ENCODE measurements around the gene CDK11B.

Gene CDK11B

DNA sequence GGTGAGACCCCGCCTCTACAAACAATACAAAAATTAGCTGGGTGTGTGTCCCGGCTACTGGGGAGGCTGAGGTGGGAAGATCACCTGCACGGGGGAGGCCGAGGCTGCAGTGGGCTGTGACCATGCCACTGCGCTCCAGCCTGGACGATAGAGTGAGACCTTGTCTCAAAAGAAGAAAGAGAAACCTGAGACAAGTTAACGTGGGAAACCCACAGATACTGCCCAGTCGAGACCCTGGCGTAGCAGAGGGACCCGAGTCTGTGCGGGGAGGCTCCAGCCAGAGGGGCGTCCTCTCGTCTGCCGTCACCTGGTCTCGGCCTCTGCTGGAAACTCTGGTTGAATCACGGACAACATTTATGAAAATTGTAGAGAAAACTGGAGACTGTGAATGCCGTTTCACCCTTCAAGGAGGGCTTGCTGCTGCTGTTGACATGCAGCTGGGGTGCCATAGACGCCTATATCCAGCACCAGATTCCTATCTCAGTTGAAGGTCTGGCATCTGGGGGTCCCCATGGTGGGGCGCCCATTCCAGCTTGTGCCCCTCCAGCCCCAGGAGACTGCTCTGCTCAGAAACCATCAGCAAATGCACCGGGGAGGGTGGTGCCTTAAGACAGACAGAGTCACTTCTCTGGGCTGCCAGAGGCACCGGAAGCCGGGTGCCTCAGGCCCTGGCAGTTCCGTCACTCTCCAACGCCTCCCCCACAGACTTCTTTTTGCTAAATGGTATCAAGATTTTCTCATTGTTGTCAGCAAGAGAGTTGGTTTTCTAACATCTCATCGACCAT, 13.6 kb upstream of the CDK11B start:
- POLR2A ChIA-PET: no interaction called here
- no peaks in the 10 kb centered on the region for H3K9me3 ChIP-seq (ENCODE audit: control extremely low read depth in 1 of 5, control insufficient read depth in 4 of 5, insufficient read depth in 2 of 5, low read depth in 1 of 5, low read length in 4 of 5)
- H3K4me3 ChIP-seq (ENCODE audit: control insufficient read depth in 1 of 7, extremely low read depth in 1 of 7, insufficient read depth in 4 of 7, low read depth in 2 of 7, low read length in 6 of 7): no peak overlapping the region
- DNase-seq: no peak
- H3K27ac ChIP-seq (ENCODE audit: insufficient read depth in 1 of 2, low read depth in 1 of 2, low read length in 2 of 2, poor library complexity in 1 of 2, severe bottlenecking in 2 of 2): no peak overlapping the region
- H3K27me3 ChIP-seq (replicated peaks in 2 of 5; ENCODE audit: control insufficient read depth in 4 of 5, insufficient read depth in 5 of 5, low read length in 4 of 5): no peaks in the 10 kb centered on the region
- 96% methylated on average over 23 of the region's 25 CpGs for WGBS (ENCODE audit: insufficient coverage)
- H3K36me3 ChIP-seq (ENCODE audit: control insufficient read depth in 4 of 4, insufficient read depth in 4 of 4, low read length in 3 of 4): peaks cover 0 to 48% (median 23%) of the 10 kb centered on the region in 4 experiments
- CTCF ChIA-PET: no interaction called here
- H3K4me1 ChIP-seq (ENCODE audit: control extremely low read depth in 1 of 4, control insufficient read depth in 4 of 4, insufficient read depth in 4 of 4, low read length in 3 of 4): peaks cover 0 to 2% (median 1%) of the 10 kb centered on the region in 4 experiments

DNA sequence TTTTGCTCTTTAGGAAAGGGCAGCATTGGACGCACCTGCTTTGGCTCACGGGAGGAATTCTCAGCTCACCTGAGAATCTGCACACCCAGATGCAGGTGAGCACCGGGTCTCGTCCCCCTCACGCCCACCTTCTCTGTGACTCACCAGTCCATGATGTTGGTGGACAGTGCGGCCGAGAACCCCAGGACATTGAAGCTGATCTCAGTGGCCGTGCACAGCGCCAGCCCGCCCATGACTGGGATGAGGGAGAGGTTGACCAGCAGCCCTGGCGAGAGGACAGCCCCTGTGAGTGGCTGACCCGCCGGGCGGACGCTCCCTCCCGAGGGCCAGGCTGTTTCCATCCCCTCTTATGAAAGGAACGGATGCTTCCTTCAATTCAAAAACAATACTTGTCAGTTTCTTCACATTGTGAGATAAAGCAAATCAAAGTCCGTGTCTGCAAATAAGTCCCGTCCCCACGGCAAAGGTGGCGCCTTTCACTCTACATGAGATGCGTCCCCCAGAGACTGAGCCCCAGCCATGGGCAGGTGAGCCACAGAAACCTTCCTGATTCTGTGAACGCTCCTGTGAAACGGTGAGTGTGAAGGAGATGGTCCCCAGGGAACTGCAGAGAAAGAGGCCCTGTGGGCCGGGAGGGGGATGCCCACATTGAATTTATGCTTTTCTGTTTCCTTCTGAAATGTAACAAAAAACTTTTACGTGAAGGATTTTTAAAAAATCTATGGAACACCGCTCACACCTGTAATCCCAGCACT, 12.7 kb upstream of the CDK11B start:
- ChIA-PET POLR2A (no interaction called here), CTCF (no interaction called here)
- no peak for DNase-seq
- H3K27ac ChIP-seq (ENCODE audit: insufficient read depth in 1 of 2, low read depth in 1 of 2, low read length in 2 of 2, poor library complexity in 1 of 2, severe bottlenecking in 2 of 2): no peak overlapping the region
- no peaks in the 10 kb centered on the region for H3K9me3 ChIP-seq (ENCODE audit: control extremely low read depth in 1 of 5, control insufficient read depth in 4 of 5, insufficient read depth in 2 of 5, low read depth in 1 of 5, low read length in 4 of 5)
- WGBS (ENCODE audit: insufficient coverage): 89% methylated on average over 19 of the region's 27 CpGs
- no peak overlapping the region for H3K4me3 ChIP-seq (ENCODE audit: control insufficient read depth in 1 of 7, extremely low read depth in 1 of 7, insufficient read depth in 4 of 7, low read depth in 2 of 7, low read length in 6 of 7)
- H3K27me3 ChIP-seq (replicated peaks in 2 of 5; ENCODE audit: control insufficient read depth in 4 of 5, insufficient read depth in 5 of 5, low read length in 4 of 5): no peaks in the 10 kb centered on the region
- H3K4me1 ChIP-seq (ENCODE audit: control extremely low read depth in 1 of 4, control insufficient read depth in 4 of 4, insufficient read depth in 4 of 4, low read length in 3 of 4): no peaks in the 10 kb centered on the region
- peaks cover 0 to 51% (median 24%) of the 10 kb centered on the region in 4 experiments for H3K36me3 ChIP-seq (ENCODE audit: control insufficient read depth in 4 of 4, insufficient read depth in 4 of 4, low read length in 3 of 4)

DNA sequence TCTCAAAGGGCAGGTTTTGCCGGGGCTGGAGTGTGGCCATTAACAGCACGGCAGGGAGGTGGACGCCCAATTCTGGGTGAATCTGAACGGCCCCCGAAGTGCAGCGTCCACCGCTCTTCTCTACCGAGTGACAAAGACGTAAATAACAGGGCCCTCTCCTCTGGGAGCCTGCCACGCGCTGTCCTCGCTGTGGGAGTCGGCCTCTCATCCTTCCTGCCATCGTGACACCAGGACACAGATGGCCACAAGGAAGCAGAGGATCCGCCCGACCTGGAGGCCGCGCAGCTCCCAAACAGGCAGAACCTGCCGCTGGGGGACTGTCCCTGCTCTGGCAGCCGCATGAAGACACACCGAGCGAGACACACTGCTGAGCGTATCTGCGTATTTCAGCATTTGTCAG, 12.1 kb upstream of the CDK11B start:
- no peaks in the 10 kb centered on the region for H3K9me3 ChIP-seq (ENCODE audit: control extremely low read depth in 1 of 5, control insufficient read depth in 4 of 5, insufficient read depth in 2 of 5, low read depth in 1 of 5, low read length in 4 of 5)
- ChIA-PET CTCF (no interaction called here), POLR2A (no interaction called here)
- H3K27ac ChIP-seq (ENCODE audit: insufficient read depth in 1 of 2, low read depth in 1 of 2, low read length in 2 of 2, poor library complexity in 1 of 2, severe bottlenecking in 2 of 2): no peak overlapping the region
- no peak overlapping the region for H3K4me3 ChIP-seq (ENCODE audit: control insufficient read depth in 1 of 7, extremely low read depth in 1 of 7, insufficient read depth in 4 of 7, low read depth in 2 of 7, low read length in 6 of 7)
- 98% methylated on average over 24 of the region's 24 CpGs for WGBS (ENCODE audit: insufficient coverage)
- H3K27me3 ChIP-seq (replicated peaks in 2 of 5; ENCODE audit: control insufficient read depth in 4 of 5, insufficient read depth in 5 of 5, low read length in 4 of 5): no peaks in the 10 kb centered on the region
- no peak for DNase-seq
- no peaks in the 10 kb centered on the region for H3K4me1 ChIP-seq (ENCODE audit: control extremely low read depth in 1 of 4, control insufficient read depth in 4 of 4, insufficient read depth in 4 of 4, low read length in 3 of 4)
- peaks cover 0 to 58% (median 26%) of the 10 kb centered on the region in 4 experiments for H3K36me3 ChIP-seq (ENCODE audit: control insufficient read depth in 4 of 4, insufficient read depth in 4 of 4, low read length in 3 of 4)

DNA sequence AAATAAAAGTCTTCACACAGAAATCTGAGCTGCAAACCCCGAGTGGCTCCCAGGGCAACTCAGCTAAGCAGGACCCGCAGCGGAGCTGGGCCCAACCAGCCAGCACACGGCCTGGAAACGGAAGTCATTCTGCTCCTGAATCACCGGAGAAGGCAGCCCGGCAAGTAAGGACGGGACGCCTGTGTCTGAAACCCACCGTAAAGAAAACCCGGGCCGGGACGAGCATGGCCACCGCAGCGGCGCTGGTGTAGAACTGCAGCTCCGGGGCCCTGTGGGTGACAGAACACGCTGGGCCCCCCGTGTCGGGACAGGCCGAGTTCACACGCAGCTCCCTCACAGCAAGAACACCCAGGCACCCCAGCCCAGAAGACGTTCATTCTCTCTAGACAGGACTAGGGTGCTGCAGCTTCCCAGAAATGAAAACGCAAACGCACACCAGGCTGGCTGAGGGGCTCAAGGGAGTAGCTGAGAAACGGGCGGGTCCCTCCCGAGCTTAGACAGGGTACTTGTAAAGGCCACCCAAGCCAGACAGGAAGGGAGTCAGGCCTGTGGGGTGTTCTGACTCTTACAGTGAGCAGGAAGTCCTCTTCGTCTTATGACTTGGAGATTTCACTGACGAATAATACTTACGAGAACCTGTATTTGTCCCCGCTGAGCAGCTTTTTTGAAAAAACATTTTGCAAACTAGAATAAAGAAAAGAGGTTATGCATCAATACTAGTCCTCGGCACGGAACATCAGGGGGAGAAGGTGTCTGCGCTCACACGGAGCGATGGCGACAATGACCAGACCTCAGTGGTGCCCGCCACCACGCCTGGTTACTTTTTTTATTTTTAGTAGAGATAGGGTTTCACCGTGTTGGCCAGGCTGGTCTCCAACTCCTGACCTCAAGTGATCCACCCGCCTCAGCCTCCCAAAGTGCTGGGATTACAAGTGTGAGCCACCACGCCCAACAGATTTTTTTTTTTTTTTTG, 10.9 kb upstream of the CDK11B start:
- Histone ChIP-seq H3K27ac (ENCODE audit: insufficient read depth in 1 of 2, low read depth in 1 of 2, low read length in 2 of 2, poor library complexity in 1 of 2, severe bottlenecking in 2 of 2) (no peak overlapping the region), H3K4me3 (ENCODE audit: control insufficient read depth in 1 of 7, extremely low read depth in 1 of 7, insufficient read depth in 4 of 7, low read depth in 2 of 7, low read length in 6 of 7) (no peak overlapping the region), H3K36me3 (ENCODE audit: control insufficient read depth in 4 of 4, insufficient read depth in 4 of 4, low read length in 3 of 4) (peaks cover 0 to 68% (median 37%) of the 10 kb centered on the region in 4 experiments), H3K9me3 (ENCODE audit: control extremely low read depth in 1 of 5, control insufficient read depth in 4 of 5, insufficient read depth in 2 of 5, low read depth in 1 of 5, low read length in 4 of 5) (no peaks in the 10 kb centered on the region), H3K27me3 (replicated peaks in 2 of 5; ENCODE audit: control insufficient read depth in 4 of 5, insufficient read depth in 5 of 5, low read length in 4 of 5) (no peaks in the 10 kb centered on the region), H3K4me1 (ENCODE audit: control extremely low read depth in 1 of 4, control insufficient read depth in 4 of 4, insufficient read depth in 4 of 4, low read length in 3 of 4) (no peaks in the 10 kb centered on the region)
- ChIA-PET CTCF (interaction anchor here (0.8 kb wide), 1 partner anchor 9 kb away, joined by 3 read pairs; no protein-coding TSS in a partner anchor), POLR2A (no interaction called here)
- no peak for DNase-seq
- WGBS (ENCODE audit: insufficient coverage): 96% methylated on average over 37 of the region's 43 CpGs

DNA sequence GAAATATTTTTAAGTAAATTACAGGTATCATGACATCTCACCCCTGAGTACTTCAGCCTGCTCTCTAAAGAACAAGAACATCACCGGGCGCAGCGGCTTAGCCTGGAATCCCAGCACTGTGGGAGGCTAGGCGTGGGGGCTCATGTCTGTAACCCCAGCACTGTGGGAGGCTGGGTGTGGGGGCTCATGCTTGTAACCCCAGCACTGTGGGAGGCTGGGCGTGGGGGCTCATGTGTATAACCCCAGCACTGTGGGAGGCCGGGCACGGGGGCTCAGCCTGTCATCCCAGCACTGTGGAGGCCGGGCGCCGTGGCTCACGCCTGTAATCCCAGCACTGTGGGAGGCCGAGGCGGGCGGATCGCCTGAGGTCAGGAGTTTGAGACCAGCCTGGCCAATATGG, 7.7 kb upstream of the CDK11B start:
- DNase-seq: no peak
- ChIA-PET CTCF (interaction anchor here (1.0 to 2.1 kb wide), 4 partner anchors 12 to 19 kb away, joined by 4 to 6 read pairs (median 5); no protein-coding TSS in a partner anchor), POLR2A (no interaction called here)
- Histone ChIP-seq H3K36me3 (ENCODE audit: control insufficient read depth in 4 of 4, insufficient read depth in 4 of 4, low read length in 3 of 4) (peaks cover 0 to 55% (median 26%) of the 10 kb centered on the region in 4 experiments), H3K9me3 (ENCODE audit: control extremely low read depth in 1 of 5, control insufficient read depth in 4 of 5, insufficient read depth in 2 of 5, low read depth in 1 of 5, low read length in 4 of 5) (no peaks in the 10 kb centered on the region), H3K4me3 (ENCODE audit: control insufficient read depth in 1 of 7, extremely low read depth in 1 of 7, insufficient read depth in 4 of 7, low read depth in 2 of 7, low read length in 6 of 7) (no peak overlapping the region), H3K27ac (ENCODE audit: insufficient read depth in 1 of 2, low read depth in 1 of 2, low read length in 2 of 2, poor library complexity in 1 of 2, severe bottlenecking in 2 of 2) (no peak overlapping the region), H3K27me3 (replicated peaks in 2 of 5; ENCODE audit: control insufficient read depth in 4 of 5, insufficient read depth in 5 of 5, low read length in 4 of 5) (no peaks in the 10 kb centered on the region), H3K4me1 (ENCODE audit: control extremely low read depth in 1 of 4, control insufficient read depth in 4 of 4, insufficient read depth in 4 of 4, low read length in 3 of 4) (no peaks in the 10 kb centered on the region)
- 96% methylated on average over 15 of the region's 15 CpGs for WGBS (ENCODE audit: insufficient coverage)

DNA sequence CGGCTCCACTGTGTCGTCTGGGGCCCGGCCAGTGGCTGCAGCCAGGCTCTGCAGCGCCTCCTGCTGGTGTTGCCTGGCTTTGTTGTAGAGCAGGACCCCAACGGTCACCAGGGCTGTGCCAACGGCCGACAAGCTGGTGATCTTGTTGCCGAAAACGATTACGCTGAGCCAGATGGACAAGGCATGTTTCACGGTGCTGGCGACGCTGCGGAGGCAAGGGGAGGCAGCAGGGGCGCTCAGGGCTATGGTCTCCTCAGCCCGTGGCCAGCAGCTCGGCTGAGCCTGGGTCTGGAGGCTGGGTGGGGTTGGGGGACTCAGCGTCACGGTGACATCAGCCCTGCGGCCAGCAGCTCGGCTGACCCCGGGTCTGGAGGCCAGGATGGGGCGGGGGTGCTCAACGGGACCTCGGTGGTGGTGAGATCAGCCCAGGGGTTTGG, 7.0 kb upstream of the CDK11B start:
- Histone ChIP-seq H3K36me3 (ENCODE audit: control insufficient read depth in 4 of 4, insufficient read depth in 4 of 4, low read length in 3 of 4) (peaks cover 0 to 48% (median 21%) of the 10 kb centered on the region in 4 experiments), H3K9me3 (ENCODE audit: control extremely low read depth in 1 of 5, control insufficient read depth in 4 of 5, insufficient read depth in 2 of 5, low read depth in 1 of 5, low read length in 4 of 5) (no peaks in the 10 kb centered on the region), H3K27ac (ENCODE audit: insufficient read depth in 1 of 2, low read depth in 1 of 2, low read length in 2 of 2, poor library complexity in 1 of 2, severe bottlenecking in 2 of 2) (no peak overlapping the region), H3K27me3 (replicated peaks in 2 of 5; ENCODE audit: control insufficient read depth in 4 of 5, insufficient read depth in 5 of 5, low read length in 4 of 5) (no peaks in the 10 kb centered on the region), H3K4me3 (ENCODE audit: control insufficient read depth in 1 of 7, extremely low read depth in 1 of 7, insufficient read depth in 4 of 7, low read depth in 2 of 7, low read length in 6 of 7) (no peak overlapping the region), H3K4me1 (ENCODE audit: control extremely low read depth in 1 of 4, control insufficient read depth in 4 of 4, insufficient read depth in 4 of 4, low read length in 3 of 4) (no peaks in the 10 kb centered on the region)
- ChIA-PET POLR2A (no interaction called here), CTCF (interaction anchor here (1.0 to 2.1 kb wide), 4 partner anchors 12 to 20 kb away, joined by 4 to 6 read pairs (median 5); no protein-coding TSS in a partner anchor)
- WGBS (ENCODE audit: insufficient coverage): 94% methylated on average over 19 of the region's 25 CpGs
- DNase-seq: peak in 2 of 3 donors; percentile 13 to 21

Measured in common myeloid progenitor, CD34-positive (primary cell).